ENCODE results near the gene CASP12. TPM values are rescaled to one million over a fixed set of nuclear protein-coding genes. Genes with fewer than 3 reads are reported as not detected.

The CASP12 gene
- total RNA-seq, 4 donors from 2014 or later, result 1.2 to 20.7 (median 4.9) TPM

DNA sequence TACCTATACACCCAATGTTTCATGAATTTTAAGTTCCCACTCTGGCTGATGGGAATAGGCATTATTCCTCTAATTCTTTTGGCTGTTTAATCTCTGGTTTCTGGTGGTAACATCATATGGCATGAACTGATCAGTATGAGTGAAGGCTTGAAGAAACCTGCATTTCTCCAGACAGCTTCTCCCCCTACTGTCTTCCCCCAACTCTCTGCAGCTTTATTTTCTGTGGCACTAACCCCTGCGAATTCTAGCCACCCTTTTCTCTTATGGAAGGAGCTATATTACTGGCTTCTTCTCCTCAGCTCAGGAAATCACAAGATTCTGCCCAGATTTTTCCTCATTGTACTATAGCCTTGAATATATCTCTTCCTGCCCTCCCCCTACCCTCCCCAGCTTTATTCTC lies 57.1 kb downstream of the CASP12 start:
- Histone ChIP-seq H3K9me3 (peaks cover 0 to 4% of the 10 kb centered on the region in 2 donors), H3K27me3 (no peaks in the 10 kb centered on the region), H3K4me3 (no peak overlapping the region), H3K27ac (no peak overlapping the region), H3K4me1 (no peaks in the 10 kb centered on the region), H3K36me3 (no peaks in the 10 kb centered on the region)
- no peak for DNase-seq
- intact Hi-C loops (cut with DNase I; ENCODE audit: low total_unique reads), result no loop called here
- no peak for TF ChIP-seq POLR2A (IDR thresholded peaks at IDR 0.05)
- TF ChIP-seq CTCF (IDR thresholded peaks at IDR 0.05), result no peak

- Histone ChIP-seq H3K9me3 (peaks cover 0 to 4% of the 10 kb centered on the region in 2 donors), H3K27ac (no peak overlapping the region), H3K36me3 (no peaks in the 10 kb centered on the region), H3K27me3 (no peaks in the 10 kb centered on the region), H3K4me1 (no peaks in the 10 kb centered on the region), H3K4me3 (no peak overlapping the region)
- intact Hi-C loops (cut with DNase I; ENCODE audit: low total_unique reads), result no loop called here
- no peak for TF ChIP-seq CTCF (IDR thresholded peaks at IDR 0.05)
- TF ChIP-seq POLR2A (IDR thresholded peaks at IDR 0.05), result no peak
- DNase-seq, result no peak
These were observed 60.2 kb downstream of the CASP12 start for GRCh38 chr11:104837969-104838639.

GRCh38 chr11:104836691-104837090 lies 61.6 kb downstream of the CASP12 start:
- no peak overlapping the region for H3K4me3 ChIP-seq
- intact Hi-C loops (cut with DNase I; ENCODE audit: low total_unique reads), result no loop called here
- peaks cover 0 to 4% of the 10 kb centered on the region in 2 donors for H3K9me3 ChIP-seq
- H3K27me3 ChIP-seq, result no peaks in the 10 kb centered on the region
- no peaks in the 10 kb centered on the region for H3K4me1 ChIP-seq
- H3K27ac ChIP-seq, result no peak overlapping the region
- H3K36me3 ChIP-seq, result no peaks in the 10 kb centered on the region
- TF ChIP-seq CTCF (IDR thresholded peaks at IDR 0.05) (no peak), POLR2A (IDR thresholded peaks at IDR 0.05) (no peak)
- DNase-seq, result no peak

Small RNA genes within 50 kb of the gene (small RNA-seq; reads per million reads assigned to genes)
- gene AP002004.1, result not detected

Other genes starting within 250 kb of the CASP12 start
- 10 to 100 TPM; 39.4 to 67.1 (median 59.8) TPM for gene CASP4, start 70.1 kb upstream of the CASP12 start, total RNA-seq
- not detected for gene CASP5, start 124.7 kb upstream of the CASP12 start, total RNA-seq
- gene CASP1, start 136.7 kb upstream of the CASP12 start, total RNA-seq, result 10 to 100 TPM in 3 of 4 donors, 1 to 10 TPM in 1; 5.8 to 33.8 (median 16.9) TPM
- 10 to 100 TPM in 1 of 4 donors, 1 to 10 TPM in 1, not detected in 2; 3.7 to 17.0 TPM for gene CARD16, start 146.9 kb upstream of the CASP12 start, total RNA-seq
- not detected for gene CARD18, start 241.3 kb upstream of the CASP12 start, total RNA-seq

Measured in uterus (tissue), 4 donors.